ENCODE measurements around the gene HELZ. TPM values are rescaled to one million over a fixed set of nuclear protein-coding genes. Genes with fewer than 3 reads are reported as not detected.

HELZ gene
- total RNA-seq, 1 experiment from 2014 or later: 40.5 TPM

- ATAC-seq (peak; percentile 92), DNase-seq (ENCODE audit: low read depth, low spot score) (peak; percentile 10)
- Histone ChIP-seq H3K27me3 (ENCODE audit: insufficient read depth, low read length) (no peaks in the 10 kb centered on the region), H3K9me2 (ENCODE audit: insufficient read depth) (no peaks in the 10 kb centered on the region), H4K20me1 (ENCODE audit: insufficient read depth) (no peaks in the 10 kb centered on the region), H3K36me3 (ENCODE audit: control insufficient read depth in 1 of 2, insufficient read depth in 2 of 2, low read length in 2 of 2) (peaks cover 4 to 11% of the 10 kb centered on the region in 2 experiments; a peak in 3 of 4 replicates), H3K9ac (ENCODE audit: low read length) (no peak overlapping the region), H3K4me1 (ENCODE audit: control insufficient read depth in 1 of 2, insufficient read depth in 2 of 2, low read length in 2 of 2) (no peaks in the 10 kb centered on the region), H2AFZ (ENCODE audit: low read depth, low read length, poor library complexity, severe bottlenecking) (no peak overlapping the region), H3K4me3 (replicated peaks in 1 of 2; ENCODE audit: low read depth in 1 of 2, low read length in 2 of 2) (no peak overlapping the region), H3K4me2 (ENCODE audit: low read length) (no peak overlapping the region), H3K27ac (ENCODE audit: low read depth, low read length) (no peak overlapping the region), H3K79me2 (ENCODE audit: insufficient read depth, low read length) (no peaks in the 10 kb centered on the region), H3K9me3 (ENCODE audit: control insufficient read depth in 1 of 2, insufficient read depth in 1 of 2, low read depth in 1 of 2, low read length in 2 of 2) (no peaks in the 10 kb centered on the region)
- CTCF ChIA-PET: interaction anchor here (0.6 to 1.8 kb wide), 14 partner anchors 9 to 444 kb away, joined by 3 to 19 read pairs (median 4); no protein-coding TSS in a partner anchor
- BruUV-seq (replicated peaks): no TSS peak
- peak; percentile 40 to 49 (median 41); a peak in 5 of 6 replicates for TF ChIP-seq CTCF (IDR thresholded peaks at IDR 0.05 in 2 of 3, conservative IDR thresholded peaks at IDR 0.05 in 1 of 3; ENCODE audit: borderline replicate concordance in 1 of 3, insufficient read depth in 1 of 3, low read depth in 2 of 3, low read length in 2 of 3)
- TF ChIP-seq RAD21 (IDR thresholded peaks at IDR 0.05; ENCODE audit: low read depth): peak; percentile 71
- TF ChIP-seq SIN3A (IDR thresholded peaks at IDR 0.05; ENCODE audit: low read depth): no peak
- TF ChIP-seq ATF3 (IDR thresholded peaks at IDR 0.05): no peak
- no peak for TF ChIP-seq POLR2AphosphoS5 (IDR thresholded peaks at IDR 0.05; ENCODE audit: low read depth, low read length)
- TF ChIP-seq YY1 (IDR thresholded peaks at IDR 0.05; ENCODE audit: extremely low read depth, insufficient replicate concordance, low read depth, low read length): no peak
- no peak for TF ChIP-seq CBX3 (IDR thresholded peaks at IDR 0.05; ENCODE audit: low read depth)
- TF ChIP-seq EZH2phosphoT487 (IDR thresholded peaks at IDR 0.05; ENCODE audit: borderline replicate concordance): no peak
- no peak for TF ChIP-seq EZH2 (IDR thresholded peaks at IDR 0.05)
- TF ChIP-seq CEBPB (IDR thresholded peaks at IDR 0.05; ENCODE audit: low read depth): no peak
- TF ChIP-seq, protein P1, sequence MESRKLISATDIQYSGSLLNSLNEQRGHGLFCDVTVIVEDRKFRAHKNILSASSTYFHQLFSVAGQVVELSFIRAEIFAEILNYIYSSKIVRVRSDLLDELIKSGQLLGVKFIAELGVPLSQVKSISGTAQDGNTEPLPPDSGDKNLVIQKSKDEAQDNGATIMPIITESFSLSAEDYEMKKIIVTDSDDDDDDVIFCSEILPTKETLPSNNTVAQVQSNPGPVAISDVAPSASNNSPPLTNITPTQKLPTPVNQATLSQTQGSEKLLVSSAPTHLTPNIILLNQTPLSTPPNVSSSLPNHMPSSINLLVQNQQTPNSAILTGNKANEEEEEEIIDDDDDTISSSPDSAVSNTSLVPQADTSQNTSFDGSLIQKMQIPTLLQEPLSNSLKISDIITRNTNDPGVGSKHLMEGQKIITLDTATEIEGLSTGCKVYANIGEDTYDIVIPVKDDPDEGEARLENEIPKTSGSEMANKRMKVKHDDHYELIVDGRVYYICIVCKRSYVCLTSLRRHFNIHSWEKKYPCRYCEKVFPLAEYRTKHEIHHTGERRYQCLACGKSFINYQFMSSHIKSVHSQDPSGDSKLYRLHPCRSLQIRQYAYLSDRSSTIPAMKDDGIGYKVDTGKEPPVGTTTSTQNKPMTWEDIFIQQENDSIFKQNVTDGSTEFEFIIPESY (IDR thresholded peaks at IDR 0.05; ENCODE audit: extremely low read depth, insufficient replicate concordance, low read length): no peak
- no peak for TF ChIP-seq ZNF274 (IDR thresholded peaks at IDR 0.05; ENCODE audit: low read depth, low read length)
- no peak for TF ChIP-seq ELF1 (IDR thresholded peaks at IDR 0.05; ENCODE audit: borderline replicate concordance, low read depth)
- no peak for TF ChIP-seq EGR1 (IDR thresholded peaks at IDR 0.05; ENCODE audit: low read depth)
- TF ChIP-seq FOSL1 (IDR thresholded peaks at IDR 0.05; ENCODE audit: low read depth): no peak
- no peak for TF ChIP-seq SP1 (IDR thresholded peaks at IDR 0.05; ENCODE audit: low read depth)
- TF ChIP-seq ZFX (IDR thresholded peaks at IDR 0.05): no peak
- TF ChIP-seq JUND (IDR thresholded peaks at IDR 0.05): peak; percentile 9; the same call in 1 of the 2 replicates
- TF ChIP-seq, protein P2, sequence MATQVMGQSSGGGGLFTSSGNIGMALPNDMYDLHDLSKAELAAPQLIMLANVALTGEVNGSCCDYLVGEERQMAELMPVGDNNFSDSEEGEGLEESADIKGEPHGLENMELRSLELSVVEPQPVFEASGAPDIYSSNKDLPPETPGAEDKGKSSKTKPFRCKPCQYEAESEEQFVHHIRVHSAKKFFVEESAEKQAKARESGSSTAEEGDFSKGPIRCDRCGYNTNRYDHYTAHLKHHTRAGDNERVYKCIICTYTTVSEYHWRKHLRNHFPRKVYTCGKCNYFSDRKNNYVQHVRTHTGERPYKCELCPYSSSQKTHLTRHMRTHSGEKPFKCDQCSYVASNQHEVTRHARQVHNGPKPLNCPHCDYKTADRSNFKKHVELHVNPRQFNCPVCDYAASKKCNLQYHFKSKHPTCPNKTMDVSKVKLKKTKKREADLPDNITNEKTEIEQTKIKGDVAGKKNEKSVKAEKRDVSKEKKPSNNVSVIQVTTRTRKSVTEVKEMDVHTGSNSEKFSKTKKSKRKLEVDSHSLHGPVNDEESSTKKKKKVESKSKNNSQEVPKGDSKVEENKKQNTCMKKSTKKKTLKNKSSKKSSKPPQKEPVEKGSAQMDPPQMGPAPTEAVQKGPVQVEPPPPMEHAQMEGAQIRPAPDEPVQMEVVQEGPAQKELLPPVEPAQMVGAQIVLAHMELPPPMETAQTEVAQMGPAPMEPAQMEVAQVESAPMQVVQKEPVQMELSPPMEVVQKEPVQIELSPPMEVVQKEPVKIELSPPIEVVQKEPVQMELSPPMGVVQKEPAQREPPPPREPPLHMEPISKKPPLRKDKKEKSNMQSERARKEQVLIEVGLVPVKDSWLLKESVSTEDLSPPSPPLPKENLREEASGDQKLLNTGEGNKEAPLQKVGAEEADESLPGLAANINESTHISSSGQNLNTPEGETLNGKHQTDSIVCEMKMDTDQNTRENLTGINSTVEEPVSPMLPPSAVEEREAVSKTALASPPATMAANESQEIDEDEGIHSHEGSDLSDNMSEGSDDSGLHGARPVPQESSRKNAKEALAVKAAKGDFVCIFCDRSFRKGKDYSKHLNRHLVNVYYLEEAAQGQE (IDR thresholded peaks at IDR 0.05; ENCODE audit: low read depth): no peak
- POLR2A ChIA-PET: no interaction called here
- intact Hi-C loops (cut with micrococcal nuclease): loop anchor here (1.0 to 2.0 kb wide), 2 partner anchors 243 to 439 kb away; no protein-coding TSS in a partner anchor
- RAD21 ChIA-PET (ENCODE audit: low non-redundant PET in 1 of 2, low total read pairs in 2 of 2, uncharacterized antibody in 2 of 2, unreplicated experiment in 2 of 2): interaction anchor here (0.6 to 1.0 kb wide), 3 partner anchors 243 to 430 kb away, joined by 3 to 5 read pairs (median 4); no protein-coding TSS in a partner anchor
These were observed 87.0 kb downstream of the HELZ start for GRCh38 chr17:67157732-67158639.
